SK-N-MC (cell line): ENCODE measurements around the gene CDC42EP5.

ENCODE experiments used
- DNase-seq: peaks from one replicate; pipeline ENCODE4 v3.0.0-alpha.2; 2011; ENCODE audit warnings: low read depth, low spot score
- H3K27ac ChIP-seq: fragments of 200-600 bp; sonication (generic); 2 replicates; pipeline ENCODE4 v1.5.1; 2016; ENCODE audit warnings: mixed run types
- H3K36me3 ChIP-seq: fragments of 200-600 bp; sonication (generic); 2 replicates; pipeline ENCODE4 v1.6.1; 2017; ENCODE audit warnings: antibody characterized with exemption, low read length, mixed read lengths; ENCODE audit not compliant: insufficient read depth
- H3K4me3 ChIP-seq: fragments of 200-600 bp; sonication (generic); 2 replicates; pipeline ENCODE4 v1.5.1; 2016
- H3K9ac ChIP-seq: fragments of 200-600 bp; sonication (generic); 2 replicates; pipeline ENCODE4 v1.8.0; 2017; ENCODE audit warnings: mixed run types, mixed read lengths; ENCODE audit not compliant: insufficient read length
- H3K9me3 ChIP-seq: fragments of 200-600 bp; sonication (generic); 2 replicates; pipeline ENCODE4 v1.6.1; 2017; ENCODE audit warnings: low read depth, mild to moderate bottlenecking, antibody characterized with exemption, low read length, moderate library complexity, mixed read lengths
- EZH2 ChIP-seq: fragments of 200-600 bp; sonication (generic); IDR thresholded peaks from one replicate; pipeline ENCODE4 v1.6.1; 2017; ENCODE audit warnings: antibody characterized with exemption
- FOXP2 ChIP-seq: optimal IDR thresholded peaks from 2 replicates; pipeline ENCODE3; 2011; ENCODE audit warnings: mild to moderate bottlenecking, moderate library complexity; ENCODE audit not compliant: insufficient read depth; ENCODE audit errors: extremely low read length, control extremely low read depth
- POLR2AphosphoS5 ChIP-seq: IDR thresholded peaks from 2 replicates; pipeline ENCODE4 v1.6.1; 2012; ENCODE audit warnings: mild to moderate bottlenecking, low read depth, low read length, borderline replicate concordance

The CDC42EP5 gene

DNA sequence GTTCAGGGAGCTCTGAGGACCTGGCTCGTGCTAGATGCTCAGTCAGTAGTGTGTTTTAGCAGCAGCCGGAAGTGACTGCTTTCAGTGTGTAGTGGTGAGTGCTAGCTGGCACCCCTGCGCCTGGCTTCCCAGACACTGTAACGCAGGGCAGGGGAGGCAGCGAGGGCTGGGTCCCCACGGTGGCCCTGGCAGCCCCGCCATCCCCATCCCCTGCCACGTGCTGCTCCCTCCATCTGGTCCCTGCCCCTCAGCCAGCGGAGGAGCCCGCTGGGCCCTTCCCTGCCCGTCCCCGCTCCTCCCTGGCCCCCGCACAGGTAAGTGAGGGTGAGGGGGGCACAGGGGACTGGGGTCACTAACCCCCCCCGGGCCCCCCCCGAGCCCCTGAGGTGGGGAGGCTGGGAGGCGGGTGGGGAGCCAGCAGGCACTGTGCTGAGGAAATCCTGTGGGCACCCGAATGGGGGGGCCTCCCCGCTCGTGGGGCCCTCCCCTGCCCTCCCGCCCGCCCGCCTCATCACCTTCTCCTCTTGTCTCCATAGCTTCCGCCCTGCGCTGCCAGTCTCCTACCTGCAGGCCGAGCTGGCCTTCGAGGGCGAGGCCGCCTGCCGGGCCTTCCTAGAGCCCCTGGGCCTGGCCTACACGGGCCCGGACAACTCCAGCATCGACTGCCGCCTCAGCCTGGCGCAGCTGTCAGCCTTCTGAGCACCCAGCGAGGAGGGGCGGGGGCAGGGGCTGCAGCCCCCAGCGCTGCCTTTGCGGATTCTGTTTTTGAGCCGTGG is 12.7 kb downstream of the CDC42EP5 start:
- peaks cover 58% of the 10 kb centered on the region for H3K36me3 ChIP-seq
- no peak for DNase-seq

DNA sequence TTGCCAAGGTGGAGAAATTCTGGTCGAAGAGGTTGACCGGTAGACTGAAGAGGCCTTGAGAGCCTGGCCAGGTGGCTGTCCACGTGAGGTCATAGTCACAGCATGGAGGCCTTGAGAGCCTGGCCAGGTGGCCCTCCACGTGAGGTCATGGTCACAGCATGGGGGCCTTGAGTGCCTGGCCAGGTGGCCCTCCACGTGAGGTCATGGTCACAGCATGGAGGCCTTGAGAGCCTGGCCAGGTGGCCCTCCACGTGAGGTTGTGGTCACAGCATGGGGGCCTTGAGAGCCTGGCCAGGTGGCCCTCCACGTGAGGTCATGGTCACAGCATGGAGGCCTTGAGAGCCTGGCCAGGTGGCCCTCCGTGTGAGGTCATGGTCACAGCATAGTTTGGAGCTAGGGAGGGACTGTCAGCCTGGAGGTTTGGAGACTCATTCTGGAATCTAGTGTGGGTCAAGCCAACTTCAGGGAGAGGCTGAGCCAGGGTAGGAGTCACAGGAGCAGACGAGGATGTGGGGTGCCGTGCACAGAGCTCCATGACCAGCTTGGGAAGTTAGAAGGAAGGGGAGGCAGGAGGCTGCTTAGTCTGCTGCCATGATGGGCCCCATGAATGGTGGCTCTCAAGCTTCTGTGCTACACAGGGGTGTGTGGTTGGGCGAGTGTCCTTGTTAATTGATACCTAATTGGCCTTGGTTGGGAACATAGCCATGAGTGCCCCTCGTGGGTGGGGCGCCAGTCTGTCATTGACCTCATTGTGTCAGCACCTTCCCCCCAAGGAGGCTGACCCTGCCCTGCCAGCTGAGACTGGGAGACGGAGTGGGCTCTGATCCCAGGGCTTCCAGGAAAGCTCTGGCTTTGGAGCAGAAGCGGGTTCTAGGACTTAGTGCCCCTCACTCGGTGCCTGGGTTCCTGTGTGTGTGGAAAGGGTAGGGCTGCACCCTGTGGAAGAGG is 13.5 kb downstream of the CDC42EP5 start:
- no peak for TF ChIP-seq EZH2
- TF ChIP-seq FOXP2, result no peak
- no peak for TF ChIP-seq POLR2AphosphoS5
- no peak for DNase-seq
- H3K36me3 ChIP-seq, result peaks cover 67% of the 10 kb centered on the region
- H3K4me3 ChIP-seq, result no peak overlapping the region
- H3K9me3 ChIP-seq, result no peaks in the 10 kb centered on the region
- H3K9ac ChIP-seq, result no peak overlapping the region
- H3K27ac ChIP-seq, result peak overlapping the region; percentile 42; the same call in 1 of the 2 replicates

More for the DNA sequence above, 12.7 kb downstream of the CDC42EP5 start:
- H3K9ac ChIP-seq, result no peak overlapping the region
- peak overlapping the region; percentile 88 for H3K27ac ChIP-seq
- no peak overlapping the region for H3K4me3 ChIP-seq
- no peaks in the 10 kb centered on the region for H3K9me3 ChIP-seq
- TF ChIP-seq POLR2AphosphoS5, result peak; percentile 0; the same call in 1 of the 2 replicates
- TF ChIP-seq EZH2, result no peak

DNA sequence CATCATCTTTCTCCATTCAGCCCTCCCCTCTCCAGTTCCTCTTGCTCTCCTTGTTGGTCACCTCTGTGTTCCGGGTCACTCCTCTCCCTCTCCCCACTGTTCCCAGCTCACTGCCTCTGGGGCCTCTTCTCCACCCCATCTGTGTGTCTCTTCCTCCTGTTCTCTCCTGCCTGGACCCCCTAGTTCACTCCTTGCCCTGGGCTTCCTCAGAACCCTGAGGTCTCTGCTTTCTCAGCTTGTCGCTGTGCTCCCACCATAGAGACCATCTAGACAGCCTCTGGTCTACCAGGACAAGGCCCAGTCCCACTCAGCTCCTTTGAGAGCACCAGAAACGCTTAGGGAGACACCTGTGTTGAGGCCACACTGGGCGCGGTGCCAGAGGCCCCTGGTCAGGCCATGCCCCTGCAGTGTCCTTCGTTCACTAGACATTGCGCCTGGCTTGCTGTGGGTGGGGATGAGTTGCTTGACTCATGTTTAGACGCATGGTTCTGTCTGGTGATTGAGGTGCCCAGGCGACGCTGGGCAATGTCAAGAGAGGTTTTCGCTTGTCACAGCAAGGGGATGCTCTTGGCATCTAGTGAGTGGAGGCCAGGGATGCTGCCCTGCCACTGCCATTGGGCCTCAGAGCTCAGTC is 14.3 kb downstream of the CDC42EP5 start:
- H3K36me3 ChIP-seq, result peaks cover 75% of the 10 kb centered on the region
- no peak for DNase-seq
- no peak overlapping the region for H3K27ac ChIP-seq
- TF ChIP-seq POLR2AphosphoS5, result no peak
- no peak for TF ChIP-seq FOXP2
- TF ChIP-seq EZH2, result no peak
- no peak overlapping the region for H3K4me3 ChIP-seq
- H3K9me3 ChIP-seq, result no peaks in the 10 kb centered on the region
- H3K9ac ChIP-seq, result no peak overlapping the region

DNA sequence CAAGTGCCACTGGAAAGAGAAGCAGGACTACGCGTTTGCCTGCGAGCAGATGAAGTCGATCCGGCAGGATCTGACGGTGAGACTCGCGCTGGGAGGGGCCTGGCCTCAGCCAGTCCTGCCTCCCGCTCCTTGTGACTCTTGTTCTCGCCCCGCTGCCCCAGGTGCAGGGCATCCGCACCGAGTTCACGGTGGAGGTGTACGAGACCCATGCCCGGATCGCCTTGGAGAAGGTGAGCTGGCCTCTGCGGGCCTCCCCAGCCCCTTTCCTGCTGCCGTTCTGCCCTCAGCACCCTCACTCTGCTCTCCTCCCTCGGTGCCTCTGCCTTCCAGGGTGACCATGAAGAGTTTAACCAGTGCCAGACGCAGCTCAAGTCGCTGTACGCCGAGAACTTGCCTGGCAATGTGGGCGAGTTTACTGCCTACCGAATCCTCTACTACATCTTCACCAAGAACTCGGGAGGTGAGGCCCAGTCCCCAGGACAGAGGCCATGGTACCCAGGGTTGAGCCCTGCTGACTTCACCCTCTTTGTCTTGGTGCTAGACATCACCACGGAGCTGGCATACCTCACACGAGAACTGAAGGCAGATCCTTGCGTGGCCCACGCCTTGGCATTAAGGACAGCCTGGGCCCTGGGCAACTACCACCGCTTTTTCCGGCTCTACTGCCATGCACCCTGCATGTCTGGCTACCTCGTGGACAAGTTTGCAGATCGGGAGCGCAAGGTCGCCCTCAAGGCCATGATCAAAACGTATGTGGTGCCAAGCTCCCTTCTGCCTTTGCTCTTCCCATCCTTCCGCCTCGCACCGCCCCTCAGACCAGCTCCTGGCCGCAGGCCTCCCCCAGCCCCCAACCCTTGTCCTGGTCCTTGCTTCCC is 15.1 kb downstream of the CDC42EP5 start:
- no peak for DNase-seq
- TF ChIP-seq FOXP2, result no peak
- TF ChIP-seq POLR2AphosphoS5, result no peak
- TF ChIP-seq EZH2, result no peak
- Histone ChIP-seq H3K9me3 (no peaks in the 10 kb centered on the region), H3K27ac (no peak overlapping the region), H3K36me3 (peaks cover 82% of the 10 kb centered on the region), H3K9ac (no peak overlapping the region), H3K4me3 (no peak overlapping the region)

DNA sequence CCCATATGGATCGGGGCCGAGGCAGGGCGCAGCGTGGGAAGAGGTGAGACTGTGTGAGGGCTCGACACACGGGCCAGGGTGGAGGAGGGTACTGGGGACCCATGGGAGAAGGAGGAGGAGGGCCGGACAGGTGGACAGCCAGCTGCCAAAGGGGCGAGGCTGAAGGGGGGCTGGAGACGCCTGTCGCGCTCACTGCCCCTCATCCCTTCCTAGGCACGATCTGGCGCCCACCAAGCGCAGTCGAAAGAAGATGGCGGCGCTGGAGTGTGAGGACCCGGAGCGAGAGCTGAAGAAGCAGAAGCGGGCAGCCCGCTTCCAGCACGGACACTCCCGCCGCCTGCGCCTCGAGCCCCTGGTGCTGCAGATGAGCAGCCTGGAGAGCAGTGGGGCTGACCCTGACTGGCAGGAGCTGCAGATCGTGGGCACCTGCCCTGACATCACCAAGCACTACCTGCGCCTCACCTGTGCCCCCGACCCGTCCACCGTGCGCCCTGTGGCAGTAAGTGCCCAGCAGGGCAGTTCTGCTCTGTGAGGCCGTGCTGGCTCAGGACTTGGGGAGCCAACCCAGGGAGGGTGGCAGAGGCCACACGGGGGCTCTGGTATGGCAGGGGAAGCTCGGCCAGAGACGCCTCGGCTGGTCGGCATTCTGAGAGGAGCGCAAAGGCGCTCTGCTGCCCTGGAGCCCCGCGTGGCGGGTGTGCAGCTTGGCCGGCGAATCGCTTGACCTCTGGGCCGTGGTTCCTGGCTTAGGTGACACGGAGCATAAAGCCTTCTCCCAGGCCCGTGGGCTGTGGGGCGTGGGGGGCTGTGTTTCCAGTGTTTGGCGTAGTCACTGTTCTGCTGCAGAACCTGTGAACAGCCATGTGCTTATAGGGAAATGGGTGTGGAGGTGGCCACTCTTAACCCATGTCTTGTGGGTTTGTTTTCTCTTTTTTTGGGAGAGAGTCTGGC is 16.4 kb downstream of the CDC42EP5 start:
- no peak overlapping the region for H3K4me3 ChIP-seq
- H3K27ac ChIP-seq, result no peak overlapping the region
- TF ChIP-seq FOXP2, result no peak
- no peak; the same call in 1 of the 2 replicates for TF ChIP-seq POLR2AphosphoS5
- no peak for TF ChIP-seq EZH2
- no peaks in the 10 kb centered on the region for H3K9me3 ChIP-seq
- no peak overlapping the region for H3K9ac ChIP-seq
- DNase-seq, result no peak
- H3K36me3 ChIP-seq, result peaks cover 88% of the 10 kb centered on the region

DNA sequence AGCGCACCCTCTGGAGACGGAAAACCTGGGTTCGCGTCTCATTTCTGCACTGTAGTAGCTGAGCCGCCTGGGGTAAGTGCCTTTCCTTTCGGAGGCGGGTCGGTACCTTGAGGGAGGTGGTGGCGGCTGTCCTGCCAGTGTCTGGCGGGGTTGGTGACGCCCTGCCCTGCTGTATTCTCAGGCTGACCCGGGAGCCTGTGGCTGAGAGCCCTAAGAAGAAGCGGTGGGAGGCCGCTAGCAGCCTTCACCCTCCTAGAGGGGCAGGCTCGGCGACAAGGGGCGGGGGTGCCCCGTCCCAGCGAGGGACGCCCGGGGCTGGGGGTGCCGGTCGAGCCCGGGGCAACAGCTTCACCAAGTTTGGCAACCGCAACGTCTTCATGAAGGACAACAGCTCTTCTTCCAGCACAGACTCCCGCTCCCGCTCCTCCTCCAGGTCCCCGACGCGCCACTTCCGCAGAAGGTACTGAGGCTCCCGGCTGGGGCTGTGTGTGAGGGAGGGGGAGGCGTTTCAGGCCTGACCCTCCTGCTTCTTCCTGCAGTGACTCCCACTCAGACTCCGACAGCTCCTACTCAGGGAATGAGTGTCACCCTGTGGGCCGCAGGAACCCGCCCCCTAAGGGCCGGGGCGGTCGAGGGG is 17.2 kb downstream of the CDC42EP5 start:
- DNase-seq, result no peak
- Histone ChIP-seq H3K4me3 (no peak overlapping the region), H3K27ac (no peak overlapping the region), H3K9ac (no peak overlapping the region), H3K9me3 (no peaks in the 10 kb centered on the region), H3K36me3 (peaks cover 91% of the 10 kb centered on the region)
- TF ChIP-seq EZH2 (no peak), FOXP2 (no peak), POLR2AphosphoS5 (no peak)
